GM19452 (cell line): ENCODE measurements around the gene LRTM2.

Experiments used
- ATAC-seq: cut with Tn5 transposase; IDR thresholded peaks from one replicate; pipeline ENCODE4 v1.9.1; 2021; ENCODE audit not compliant: unreplicated experiment

Gene LRTM2

GRCh38 chr12:1864456-1864855 lies 44.1 kb downstream of the LRTM2 start:
- ATAC-seq: no peak

DNA sequence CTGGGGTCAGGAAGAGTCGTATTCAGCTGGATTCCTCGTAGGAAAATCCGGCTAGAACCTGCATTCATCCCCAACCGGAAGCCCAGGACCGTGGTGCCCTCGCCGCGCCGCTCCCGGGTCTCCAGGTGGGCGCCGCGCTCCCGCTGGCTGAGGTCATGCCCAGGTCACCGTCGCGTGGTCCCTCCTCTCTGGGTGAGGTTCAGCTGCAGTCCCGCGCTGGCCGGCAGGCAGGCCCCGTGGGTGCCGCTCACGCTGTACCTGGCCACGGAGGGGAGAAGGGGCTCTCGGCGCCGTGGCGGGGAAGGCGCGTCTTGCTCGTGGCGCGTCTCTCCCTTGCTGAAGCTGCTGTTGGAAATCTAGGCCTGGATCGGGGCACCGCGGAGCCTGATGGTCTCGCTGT lies 44.5 kb downstream of the LRTM2 start:
- no peak for ATAC-seq

DNA sequence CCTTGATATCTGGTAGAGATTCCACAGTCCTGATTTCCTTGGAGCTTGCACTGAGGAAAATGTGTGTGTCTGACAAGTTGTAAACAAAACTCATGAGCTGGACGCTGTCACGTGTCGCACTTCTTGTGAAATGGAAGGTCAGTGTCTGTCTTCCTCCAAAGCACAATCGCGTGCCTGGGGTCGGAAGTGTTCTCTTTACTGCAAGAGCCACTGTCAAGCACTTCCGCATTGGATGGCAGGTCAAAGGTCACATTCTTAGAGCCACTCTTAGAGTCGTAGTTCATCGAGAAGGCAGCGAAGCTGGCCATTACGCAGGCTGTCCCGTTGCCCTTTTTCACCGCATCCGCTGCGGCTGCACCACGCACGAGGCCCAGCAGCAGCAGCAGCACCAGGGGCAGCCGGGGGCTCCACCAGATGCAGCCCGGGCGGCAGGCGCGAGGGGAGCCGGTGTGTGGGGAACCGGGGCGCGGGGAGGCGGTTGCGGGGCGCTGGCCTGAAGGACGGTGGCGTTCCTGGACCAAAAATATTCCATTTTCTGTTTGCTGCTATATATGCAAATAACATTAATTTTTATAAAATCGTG lies 45.0 kb downstream of the LRTM2 start:
- ATAC-seq: no peak

- ATAC-seq: no peak
Measured at GRCh38 chr12:1869145-1869544, 48.8 kb downstream of the LRTM2 start.

DNA sequence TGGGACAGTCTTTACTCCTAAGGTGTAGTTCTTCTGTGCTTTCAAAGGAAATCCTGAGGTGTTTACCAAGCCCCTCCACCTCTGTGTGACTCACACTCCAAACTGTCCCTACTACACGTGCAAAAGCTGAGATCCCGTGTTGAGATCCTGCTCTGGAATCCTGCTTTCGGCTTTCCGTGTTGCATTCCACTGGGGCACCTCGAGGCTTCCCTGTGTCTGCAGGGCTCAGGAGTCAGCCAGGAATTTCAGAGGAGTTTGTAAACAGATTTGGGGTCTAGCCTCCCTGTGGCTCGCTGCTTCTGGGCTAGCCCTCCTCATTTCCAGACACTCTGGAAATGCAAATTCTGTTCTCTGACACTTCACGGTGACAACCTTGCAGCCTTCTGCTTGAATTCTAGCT lies 49.7 kb downstream of the LRTM2 start:
- no peak for ATAC-seq

- no peak for ATAC-seq
Measured at GRCh38 chr12:1870998-1871917, 50.9 kb downstream of the LRTM2 start.

- no peak for ATAC-seq
Measured at GRCh38 chr12:1872001-1872400, 51.6 kb downstream of the LRTM2 start.

- no peak for ATAC-seq
Measured at GRCh38 chr12:1872448-1872847, 52.1 kb downstream of the LRTM2 start.

GRCh38 chr12:1873531-1874510 lies 53.5 kb downstream of the LRTM2 start:
- no peak for ATAC-seq

- ATAC-seq: no peak
Measured at GRCh38 chr12:1875608-1876007, 55.2 kb downstream of the LRTM2 start.

DNA sequence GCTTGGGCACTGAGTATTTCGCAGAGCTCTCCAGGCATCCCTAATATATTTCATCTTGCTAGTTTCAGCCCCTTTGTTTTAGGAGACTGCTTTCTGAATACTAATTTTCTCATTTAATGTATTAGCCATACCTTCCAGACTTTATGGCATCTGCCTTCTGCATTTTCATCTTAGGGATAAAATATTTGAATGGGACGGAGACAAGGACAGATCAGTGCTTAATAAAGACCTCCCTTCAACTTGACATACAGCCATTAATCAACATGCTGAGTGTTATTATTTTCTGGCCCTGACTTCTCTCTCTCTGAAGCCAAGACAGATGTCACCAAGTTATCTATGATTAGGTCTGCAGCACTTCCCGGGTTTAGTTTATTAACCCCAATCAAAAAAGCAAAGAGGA lies 55.7 kb downstream of the LRTM2 start:
- no peak for ATAC-seq

DNA sequence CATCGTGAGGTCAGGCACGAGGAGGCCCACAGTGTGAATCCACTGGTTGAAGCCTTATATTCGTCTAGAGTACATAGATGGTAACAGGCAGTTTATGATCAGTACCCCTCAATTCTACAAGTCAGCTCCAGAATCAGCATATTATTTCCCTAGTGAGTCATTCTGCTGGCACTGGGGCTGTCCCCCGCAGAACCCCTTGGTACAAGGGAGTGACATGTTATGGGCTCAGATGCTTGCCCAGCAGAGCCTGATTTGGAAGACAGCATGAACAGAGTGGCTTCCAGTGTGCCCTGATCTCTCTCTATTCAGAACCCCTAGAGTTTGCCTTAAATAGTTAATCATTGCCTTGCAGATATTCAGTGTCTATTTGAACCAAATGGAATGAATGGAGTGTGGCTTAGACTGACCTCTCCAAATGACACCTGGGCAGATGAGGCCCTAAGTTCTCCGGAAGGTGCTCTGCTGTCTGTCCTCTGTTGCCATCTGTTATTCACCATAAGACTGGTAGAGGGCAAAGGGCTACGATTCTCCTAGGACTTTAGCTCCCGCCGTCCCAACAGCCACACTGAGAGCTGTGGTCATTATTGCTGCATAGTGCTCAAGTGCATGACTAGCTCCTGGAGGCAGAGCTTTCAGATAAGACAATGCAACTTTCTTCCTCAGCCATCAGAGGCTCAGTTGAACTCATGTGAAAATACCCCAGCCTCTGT lies 57.0 kb downstream of the LRTM2 start:
- no peak for ATAC-seq

DNA sequence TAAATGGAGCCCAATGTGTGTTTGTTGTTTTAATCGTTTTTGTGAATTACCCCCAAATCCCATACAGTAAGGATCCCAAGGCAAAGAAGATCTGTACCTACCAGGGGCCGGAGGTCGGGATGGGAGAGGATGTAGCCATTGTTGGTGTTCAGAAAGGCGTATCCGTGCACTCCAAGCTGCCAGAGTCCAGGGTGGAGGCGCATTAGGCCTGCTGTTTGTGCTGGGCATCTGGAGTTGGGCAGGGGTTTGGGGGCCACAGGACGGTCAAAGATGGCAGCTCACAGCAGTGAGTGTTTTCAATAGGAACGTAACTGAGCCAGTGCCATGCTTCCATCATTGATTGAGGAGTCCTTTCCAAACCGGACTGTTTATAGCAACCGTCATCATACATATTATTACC lies 57.8 kb downstream of the LRTM2 start:
- ATAC-seq: no peak

- ATAC-seq: no peak
Measured at GRCh38 chr12:1878695-1879094, 58.3 kb downstream of the LRTM2 start.

GRCh38 chr12:1879633-1880032 lies 59.3 kb downstream of the LRTM2 start:
- no peak for ATAC-seq

- no peak for ATAC-seq
Measured at GRCh38 chr12:1880153-1880845, 59.9 kb downstream of the LRTM2 start.

- ATAC-seq: no peak
Measured at GRCh38 chr12:1880876-1881275, 60.5 kb downstream of the LRTM2 start.

- ATAC-seq: no peak
Measured at GRCh38 chr12:1881301-1881700, 60.9 kb downstream of the LRTM2 start.

DNA sequence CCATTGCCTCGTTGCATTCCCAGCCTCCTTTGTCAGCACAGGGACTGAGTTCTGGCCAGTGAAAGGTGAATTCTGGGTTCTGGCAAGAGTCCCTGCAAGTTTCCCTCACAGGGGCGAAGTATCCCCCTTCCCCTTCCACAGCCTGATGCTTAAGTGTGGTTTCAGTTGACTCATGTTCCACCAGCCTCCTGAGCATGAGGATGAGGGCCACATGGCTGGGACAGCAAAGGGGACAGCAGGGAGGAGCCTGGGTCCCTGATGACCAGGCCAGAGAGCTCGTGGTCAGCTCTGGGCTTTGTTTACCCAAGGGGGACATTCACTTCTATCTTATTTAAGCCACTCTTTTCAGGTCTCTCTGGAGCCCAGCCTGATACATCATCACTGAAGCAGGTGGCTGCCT lies 61.6 kb downstream of the LRTM2 start:
- no peak for ATAC-seq

GRCh38 chr12:1882405-1882804 lies 62.0 kb downstream of the LRTM2 start:
- ATAC-seq: no peak
